GM18511 (cell line): ENCODE data around the gene RNF220.
"Not testable (repeated sequence)": the region's sequence is repeated elsewhere in the genome, so short reads cannot be mapped to it uniquely, and the experiment has no call there.

Experiments
- ATAC-seq: cut with Tn5 transposase; IDR thresholded peaks from one replicate; pipeline ENCODE4 v1.9.1; 2021; ENCODE audit warnings: mild to moderate bottlenecking, moderate library complexity; ENCODE audit not compliant: unreplicated experiment

RNF220 gene

DNA sequence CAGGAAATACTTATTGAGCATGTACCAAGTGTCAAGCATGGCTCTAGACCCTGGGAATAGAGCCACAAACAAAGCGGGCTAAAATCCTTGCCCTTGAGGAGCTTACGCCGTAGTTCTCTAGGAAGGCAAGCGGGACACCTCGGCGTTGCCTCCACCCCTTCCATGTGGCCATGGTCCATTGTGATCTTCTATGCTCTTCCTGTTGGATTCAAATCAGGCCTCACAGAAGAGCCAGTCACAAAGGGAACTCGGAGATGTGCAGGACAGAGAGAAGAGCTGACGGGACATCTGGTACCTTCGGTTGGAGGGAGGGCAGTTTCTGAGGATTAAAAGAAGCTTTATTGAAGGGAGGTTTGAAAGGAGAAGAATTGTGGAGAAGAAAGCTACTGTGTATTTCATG is 139.9 kb downstream of the RNF220 start:
- no peak for ATAC-seq

DNA sequence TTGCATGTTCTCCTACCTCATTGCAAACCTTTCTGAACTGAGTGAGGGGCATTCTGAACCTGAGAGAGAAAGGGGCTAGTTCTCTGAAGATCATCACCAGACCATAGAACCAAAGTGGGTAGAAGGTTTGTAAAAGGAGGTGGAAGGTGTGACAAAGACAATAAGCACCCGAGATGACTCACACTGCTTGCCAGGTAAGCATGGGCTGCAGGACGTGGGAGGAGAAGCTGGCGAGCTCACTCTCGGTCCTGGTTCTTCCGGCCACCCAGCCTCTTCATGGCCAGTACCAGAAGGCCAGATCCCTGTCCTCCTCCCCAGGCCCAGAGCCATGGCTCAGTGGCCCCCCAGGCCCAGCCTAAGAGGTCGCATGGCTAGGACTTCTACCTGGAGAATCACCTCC is 140.9 kb downstream of the RNF220 start:
- ATAC-seq, result no peak

DNA sequence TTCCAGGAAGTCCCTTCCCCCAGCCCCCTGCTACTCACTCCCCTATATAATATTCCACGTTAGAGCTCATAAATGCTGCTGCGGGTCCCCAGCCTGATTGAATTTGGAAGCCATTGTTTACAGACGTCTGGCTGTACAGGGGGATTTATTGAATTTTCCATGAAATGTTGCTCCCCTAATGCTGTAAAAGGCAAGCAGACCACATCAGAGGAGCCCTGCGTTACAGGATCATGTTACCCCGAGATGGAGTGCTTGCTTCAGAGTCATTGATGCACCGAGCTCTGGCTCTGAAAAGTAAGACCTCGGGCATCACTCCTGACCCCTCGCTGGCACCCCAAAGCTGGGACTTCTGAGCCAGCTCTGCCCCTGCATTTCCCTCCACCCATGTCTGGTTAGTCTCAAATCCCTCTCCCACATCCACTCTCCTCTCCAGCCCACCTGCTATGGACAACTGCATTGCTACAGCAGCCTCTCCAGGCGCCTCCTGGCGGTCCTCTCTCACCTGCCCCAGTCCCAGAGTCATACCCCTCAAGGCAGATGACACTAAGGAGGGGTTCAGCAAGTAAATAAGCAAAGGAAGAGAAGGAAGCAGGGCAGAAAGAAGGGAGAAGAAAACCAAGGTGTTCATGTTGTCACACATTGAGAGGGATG is 141.5 kb downstream of the RNF220 start:
- no peak for ATAC-seq

DNA sequence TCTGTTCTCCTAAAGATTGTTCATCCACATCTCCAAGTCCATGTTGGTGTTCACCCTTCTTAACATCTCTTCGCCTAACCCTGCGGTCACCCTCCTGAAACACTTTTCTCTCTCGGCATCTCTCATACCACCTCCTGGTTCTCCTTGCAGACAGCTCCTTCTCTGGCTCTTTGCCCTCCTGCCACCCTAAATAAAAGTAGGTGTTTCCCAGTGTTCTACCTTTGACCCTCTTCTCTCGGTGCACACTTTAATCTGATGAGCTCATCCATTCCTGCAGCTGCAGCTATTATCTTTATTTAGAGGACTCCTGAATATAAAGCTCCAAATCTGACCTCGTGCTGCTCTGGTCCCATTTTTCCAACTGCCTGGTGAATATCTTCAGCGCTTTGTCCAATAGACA is 142.3 kb downstream of the RNF220 start:
- ATAC-seq, result no peak

DNA sequence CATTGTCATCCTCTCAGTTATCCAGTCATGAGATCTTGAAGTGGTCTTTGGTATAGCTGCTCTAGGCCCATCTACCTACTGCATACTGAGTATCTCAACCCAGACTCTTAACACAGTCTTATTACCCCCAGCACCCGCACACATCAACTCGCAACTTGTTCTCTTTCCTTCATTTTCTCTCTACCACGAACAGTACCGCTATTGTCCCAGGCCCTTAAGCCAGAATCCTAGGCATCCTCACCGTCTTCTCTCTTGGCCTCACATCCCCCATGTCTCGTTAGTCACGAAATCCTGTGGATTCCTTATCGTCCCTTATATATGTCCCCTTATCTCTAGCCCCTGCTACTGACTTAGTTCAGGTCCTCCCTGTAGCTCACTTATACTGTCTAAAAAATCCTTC is 142.8 kb downstream of the RNF220 start:
- no peak for ATAC-seq

DNA sequence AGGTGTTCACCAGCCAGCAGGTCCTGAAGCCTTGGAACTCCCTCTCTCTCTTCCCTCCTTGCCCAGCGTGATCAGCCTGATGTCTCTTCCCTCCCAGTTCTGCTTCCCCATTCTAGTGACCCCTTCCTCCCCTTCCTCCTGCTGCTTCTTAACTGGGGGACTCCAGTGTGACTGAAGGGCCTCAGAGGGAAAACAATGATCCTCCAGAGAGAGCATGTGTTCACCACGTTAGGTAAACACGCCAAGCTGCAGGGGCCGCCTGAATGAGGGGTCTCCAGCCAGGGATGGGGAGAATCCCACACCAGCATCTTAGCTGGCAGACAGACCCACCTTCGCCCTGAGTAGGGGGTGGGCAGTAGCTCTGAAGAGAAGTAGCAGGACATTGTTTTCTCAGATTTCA is 144.5 kb downstream of the RNF220 start:
- ATAC-seq, result no peak

DNA sequence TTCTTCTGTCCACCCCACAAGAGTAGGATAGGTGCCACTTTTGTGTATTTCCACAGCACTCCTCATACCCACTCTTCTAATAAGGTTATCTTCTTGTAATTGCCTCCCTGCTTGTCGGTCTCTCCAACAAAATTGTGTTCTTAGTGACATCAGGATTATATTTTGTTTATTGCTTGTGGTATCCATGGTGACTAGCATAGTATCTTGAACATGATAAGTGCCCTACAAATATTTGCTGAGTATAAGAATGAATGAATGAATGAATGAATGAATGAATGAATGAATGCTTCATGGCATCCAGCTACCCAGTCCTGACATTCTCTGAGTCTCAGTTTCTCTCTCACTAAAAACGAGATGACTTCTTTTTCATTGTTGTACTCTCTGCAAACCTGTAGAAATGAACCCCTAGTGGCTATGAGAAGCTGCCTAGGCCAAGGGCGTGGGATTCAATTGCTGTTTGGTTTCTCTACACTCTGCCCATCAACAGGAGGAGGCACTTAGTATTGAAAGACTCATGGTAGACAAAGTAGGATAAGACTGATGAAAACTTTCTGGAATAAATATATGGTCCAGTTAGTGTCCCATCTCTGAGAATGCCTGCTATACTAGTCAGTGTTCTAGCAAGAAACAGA is 148.2 kb downstream of the RNF220 start:
- ATAC-seq, result no peak

DNA sequence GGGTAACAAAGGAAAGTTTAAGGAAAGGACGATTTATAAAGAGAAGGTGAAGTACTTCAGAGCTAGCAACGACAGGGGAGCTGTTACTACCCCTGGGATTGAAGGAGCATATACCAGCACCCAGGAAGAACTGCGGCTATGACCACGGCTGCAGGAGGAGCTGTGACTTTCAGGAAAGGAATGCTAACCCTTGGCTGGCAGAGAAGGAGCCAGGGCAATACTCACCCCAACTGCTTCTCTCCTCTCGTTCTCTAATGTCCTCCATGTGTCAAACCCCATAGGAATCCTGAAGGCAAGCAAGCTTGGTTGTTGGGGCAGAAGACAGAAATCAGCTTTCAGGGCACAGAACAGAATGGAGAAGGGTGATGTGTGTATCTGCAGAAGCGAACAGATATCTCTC is 148.7 kb downstream of the RNF220 start:
- no peak for ATAC-seq

DNA sequence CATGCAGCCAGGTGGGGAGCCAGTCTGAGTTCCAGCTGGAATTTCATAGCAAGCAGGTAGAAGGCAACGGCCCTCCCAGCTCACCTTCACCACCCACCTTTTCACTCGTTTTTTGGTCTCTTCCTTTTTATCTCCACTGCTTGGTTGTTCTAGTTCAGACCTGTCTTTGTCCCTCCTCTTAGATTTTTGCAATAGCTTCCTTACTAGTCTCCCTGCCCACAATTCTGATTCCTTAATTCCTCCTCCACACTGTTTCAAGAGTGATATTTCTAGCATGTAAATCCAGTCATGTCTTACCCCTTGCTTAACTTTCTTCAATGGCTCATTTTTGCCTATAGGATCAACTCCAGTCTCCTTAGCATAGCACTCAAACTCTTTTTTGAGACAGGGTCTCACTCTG is 149.7 kb downstream of the RNF220 start:
- no peak for ATAC-seq

DNA sequence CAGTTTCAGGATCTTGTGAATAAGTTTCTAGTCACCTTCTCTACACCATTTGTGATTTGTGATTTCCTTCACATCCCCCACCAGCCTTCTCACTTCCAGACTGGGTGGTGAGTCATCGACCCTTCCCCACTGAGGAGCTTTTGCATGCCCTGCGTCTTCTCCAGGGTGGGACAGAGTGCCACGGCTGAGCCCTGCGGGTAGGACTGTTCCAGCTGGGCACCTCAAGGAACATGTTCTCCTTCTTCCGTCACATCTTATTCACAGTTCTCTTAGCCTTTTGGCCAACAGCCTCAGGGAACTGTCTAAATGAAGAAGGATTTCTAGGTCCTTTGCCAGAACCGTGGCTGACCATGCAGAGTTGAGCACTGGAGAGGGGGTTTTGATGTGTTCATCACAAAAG is 152.7 kb downstream of the RNF220 start:
- no peak for ATAC-seq

DNA sequence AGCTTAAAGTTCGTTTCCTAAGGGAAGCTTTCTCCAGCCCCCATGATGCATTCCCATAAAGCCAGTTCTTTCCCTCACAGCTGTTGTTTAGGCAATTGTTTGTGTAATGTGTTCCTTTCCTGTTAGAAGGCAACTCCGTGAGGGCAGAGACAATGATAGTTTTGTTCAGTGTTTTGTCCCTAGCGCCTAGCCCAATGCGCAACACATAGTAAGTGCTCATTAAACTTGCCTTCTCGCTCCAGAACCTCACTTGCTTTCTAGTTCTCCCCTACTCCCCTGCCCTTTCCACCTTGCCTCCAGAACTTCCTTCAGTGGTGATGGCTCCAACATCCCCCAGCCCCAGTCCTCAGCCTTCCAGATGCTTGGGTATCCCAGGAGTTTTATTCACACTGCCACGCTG is 153.8 kb downstream of the RNF220 start:
- no peak for ATAC-seq

DNA sequence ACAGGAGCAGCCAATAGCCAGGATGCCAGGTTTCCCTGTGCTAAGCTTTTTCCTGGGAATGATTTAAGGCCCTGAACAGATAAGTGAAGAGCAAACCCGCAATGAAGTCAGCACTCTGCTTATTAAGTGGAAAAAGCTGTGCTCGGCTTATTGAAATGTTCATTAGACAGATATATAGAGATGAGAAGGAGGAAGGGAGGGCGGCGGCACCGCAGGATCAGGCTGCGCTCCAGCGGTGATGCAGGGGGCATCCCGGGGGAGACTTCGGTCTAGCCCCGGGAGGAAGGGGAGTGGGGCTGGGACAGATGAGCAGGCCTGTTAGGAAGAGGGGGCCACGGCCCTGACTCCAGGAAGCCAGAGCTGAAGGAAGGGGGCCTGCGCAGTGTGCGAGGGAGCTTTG is 154.3 kb downstream of the RNF220 start:
- ATAC-seq, result no peak

DNA sequence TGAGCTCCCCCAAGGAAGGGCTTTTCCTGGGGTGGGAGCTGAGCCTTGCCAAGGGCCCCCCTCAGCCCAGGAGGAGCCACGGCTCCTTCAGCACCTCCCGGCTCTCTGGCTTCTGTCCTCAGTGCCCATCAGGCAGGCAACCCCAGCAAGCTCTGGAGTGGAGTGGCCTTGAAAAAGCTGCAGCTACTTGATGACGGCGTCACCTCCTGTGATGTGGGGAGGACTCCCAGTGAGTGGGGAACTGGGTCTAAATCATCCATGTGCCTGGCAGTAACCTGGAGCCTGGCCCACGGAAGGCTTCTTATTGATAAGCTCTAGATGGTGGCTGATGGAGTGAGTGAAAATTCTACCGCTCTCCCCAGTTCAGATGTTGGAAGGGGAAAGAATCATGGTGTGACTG is 154.9 kb downstream of the RNF220 start:
- ATAC-seq, result no peak

DNA sequence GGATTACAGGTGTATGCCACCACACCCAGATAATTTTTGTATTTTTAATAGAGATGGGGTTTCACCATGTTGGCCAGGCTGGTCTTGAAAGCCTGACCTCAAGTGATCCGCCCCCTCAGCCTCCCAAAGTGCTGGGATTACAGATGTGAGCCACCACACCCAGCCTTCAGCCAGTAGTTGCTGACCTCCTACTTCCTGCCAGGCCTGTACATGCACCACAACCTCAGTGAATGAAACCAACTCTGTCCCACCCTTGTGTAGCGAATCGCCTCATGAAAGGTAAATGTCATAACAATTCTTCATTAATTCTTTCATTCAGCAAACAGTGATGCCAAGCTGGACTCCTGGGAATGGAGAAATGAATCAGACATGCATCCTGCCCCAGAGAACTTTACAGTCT is 155.6 kb downstream of the RNF220 start:
- not testable (repeated sequence) for ATAC-seq

DNA sequence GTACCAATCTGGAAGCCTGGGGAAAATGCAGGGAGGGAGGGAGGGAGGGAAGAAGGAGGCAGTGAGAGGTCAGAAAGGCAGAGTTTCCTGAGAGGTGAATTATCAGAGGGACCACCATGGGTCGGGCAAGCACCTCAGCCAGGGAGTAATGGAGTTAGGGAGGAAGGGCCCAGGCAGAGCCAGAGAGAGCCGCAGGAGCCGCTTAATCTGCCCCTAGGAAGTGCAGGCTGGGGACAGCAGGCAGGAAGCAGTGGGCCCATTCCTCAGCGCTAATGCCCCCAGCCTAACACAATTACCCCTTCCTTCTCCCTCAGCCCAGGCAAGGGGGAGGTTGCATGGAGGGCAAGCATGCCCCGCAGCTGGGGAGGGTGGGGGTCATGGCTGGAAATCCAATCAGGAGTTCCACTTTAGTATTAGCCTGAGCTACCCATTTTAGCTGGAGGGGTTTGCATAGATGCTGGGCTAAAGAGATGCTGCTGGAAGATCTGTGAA is 160.2 kb downstream of the RNF220 start:
- ATAC-seq, result no peak

DNA sequence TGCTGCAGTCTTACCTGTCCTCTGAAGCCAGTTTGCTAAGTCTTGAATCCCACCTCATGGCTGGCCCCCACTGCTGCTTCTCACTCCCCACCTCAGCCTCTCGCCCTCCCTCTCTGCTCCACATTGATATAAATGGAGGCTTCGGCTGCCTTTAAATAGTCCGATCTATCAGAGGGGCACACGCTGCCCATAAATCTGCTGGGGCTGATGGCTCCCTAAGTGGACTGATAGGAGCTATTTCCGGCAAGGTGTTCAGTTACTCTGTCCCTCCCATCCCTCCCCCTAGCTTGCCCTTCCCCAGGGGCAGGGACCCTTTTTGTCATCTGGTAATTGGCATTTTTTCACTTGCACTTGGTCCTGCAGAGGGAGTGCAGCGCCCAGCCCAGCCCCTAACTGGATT is 160.8 kb downstream of the RNF220 start:
- ATAC-seq, result no peak

DNA sequence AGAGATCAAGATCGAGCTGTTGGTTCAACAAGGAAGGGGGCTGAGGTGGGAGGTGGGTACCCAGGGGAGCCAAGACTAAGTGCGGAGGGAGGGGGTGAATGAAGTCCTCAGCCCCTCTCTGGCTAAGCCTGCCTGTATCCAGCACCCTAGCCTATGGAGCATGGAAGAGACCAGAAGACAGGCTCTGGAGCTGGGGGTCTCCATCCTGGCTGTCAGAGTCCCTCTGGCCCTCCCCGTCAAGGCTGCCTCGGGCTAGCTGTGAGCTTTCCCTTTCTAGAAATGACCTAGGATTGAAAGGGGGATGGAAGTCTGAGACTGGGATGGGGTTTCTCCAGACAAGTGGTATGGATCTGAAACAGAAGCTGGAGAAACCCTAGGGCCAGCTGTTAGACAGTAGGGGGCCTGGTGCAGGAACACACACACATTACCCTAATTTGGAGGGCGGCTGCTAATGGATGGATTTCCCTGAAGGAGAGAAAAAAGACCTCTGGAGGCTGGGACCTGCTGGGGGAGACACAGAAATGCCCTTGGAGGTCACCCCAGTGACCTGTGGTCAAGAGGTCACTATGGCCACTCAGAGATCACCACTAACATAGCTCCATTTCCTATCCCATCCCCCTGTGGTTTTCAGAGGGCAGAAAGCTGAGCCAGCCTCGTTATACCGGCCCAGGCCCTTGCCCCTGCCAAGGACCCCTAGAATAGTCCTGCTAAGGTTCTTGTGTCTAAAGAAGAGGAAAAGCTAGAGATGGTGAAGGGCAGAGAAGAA is 161.4 kb downstream of the RNF220 start:
- ATAC-seq, result no peak

DNA sequence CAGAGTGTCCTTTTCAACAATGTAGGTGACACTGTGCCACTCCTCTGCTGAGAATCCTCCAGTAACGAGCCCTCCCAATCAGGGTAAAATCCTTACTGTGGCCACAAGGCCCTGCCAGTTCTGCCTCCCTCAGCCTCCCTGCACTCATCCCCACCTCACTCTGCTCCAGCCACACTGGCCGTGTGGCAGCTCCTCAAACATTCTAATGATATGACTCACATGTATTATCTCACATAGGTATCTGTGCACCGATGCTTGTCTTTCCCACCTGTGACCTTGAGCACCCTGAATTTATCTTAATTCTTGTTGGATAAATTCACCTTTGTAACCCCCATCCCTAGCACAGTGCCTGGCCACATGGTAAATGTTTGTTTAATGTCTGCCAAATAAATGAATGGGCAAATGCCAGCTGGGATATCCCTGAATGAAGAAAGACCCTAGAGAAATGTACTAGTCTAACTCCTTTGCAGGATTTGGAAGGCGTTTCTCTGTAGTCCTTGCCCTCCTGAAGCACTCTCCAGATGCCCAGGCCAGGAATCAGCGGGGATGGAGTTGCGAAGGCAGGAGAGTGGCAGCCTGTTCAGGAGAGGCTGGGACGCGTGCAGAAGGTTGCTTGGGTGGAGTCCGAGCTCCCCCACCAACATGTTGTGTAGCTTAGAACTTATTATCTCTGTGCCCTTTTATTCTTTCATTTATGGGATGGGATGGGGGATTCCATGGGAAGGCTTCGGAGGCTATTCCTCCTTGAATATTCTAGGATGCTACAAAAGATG is 163.3 kb downstream of the RNF220 start:
- ATAC-seq, result no peak

DNA sequence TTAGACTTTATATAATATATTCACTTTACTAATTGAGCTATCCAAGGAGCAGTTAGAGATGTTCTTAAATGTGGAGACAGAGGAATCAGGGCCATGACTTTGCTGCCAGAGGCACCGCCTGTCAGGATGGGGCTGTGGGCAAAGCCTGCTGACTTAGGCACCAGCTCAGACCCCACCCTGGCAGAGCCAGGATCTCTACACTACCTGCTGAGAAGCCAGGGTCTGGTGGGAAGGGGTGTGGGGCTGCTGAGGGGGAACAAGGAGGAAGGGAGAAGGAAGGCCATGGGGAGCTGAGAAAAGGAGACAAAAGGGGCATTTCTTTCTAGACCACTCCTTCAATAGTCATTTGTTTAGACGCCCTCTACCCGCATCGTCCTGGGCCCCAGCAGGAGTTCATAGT is 164.4 kb downstream of the RNF220 start:
- no peak for ATAC-seq

DNA sequence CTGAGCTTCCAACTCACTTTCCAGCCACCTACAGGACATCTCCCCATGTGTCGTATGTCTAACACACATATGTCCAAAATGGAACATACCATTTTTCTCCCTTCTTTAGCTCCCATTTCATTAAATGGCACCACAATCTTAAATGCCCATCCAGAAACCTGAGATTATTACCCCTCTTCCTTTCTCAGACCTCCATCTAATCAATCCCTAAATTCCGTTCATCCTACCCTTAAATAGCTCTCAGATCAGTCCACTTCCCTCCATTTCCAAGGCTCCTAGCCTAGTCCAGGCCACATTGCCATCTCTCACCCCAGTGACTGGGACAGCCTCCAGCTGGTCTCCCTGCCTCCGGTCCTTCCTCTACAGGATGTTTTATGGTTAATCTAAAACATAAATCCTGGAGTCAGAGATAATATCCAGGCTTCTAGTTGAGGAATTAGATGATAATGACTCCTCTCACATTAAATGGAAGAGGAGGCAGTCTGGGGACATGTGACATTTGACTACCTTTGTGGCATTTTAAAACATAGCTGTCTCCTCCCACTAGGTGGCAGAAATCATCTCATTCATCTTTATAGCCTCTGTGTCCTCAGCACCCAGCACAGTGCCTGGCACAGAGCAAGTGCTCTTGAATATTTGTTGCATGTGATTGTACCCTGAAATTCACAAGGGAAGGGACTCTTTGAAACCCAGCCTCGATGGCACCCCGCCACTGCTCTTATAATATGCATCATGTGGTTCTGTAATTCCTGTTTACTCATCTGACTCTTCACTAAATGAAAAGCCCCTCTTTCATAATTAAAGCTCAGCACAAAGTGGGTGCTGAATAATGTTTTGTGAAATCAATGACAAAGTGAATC is 166.9 kb downstream of the RNF220 start:
- no peak for ATAC-seq

DNA sequence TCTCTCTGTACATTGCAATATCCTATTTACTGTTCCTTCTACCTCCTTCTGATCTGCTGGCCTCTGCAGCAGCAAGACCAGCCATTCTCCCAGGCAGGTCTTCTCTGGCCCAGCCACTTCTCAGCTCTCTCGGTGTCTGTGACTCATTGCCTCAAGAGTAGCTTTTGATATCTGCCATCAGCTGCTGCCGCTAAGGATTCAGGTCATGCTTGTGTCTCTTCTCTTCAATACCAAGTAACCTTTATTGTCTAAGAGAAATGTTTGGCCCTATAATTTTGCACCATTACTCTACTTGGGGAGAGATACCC is 167.5 kb downstream of the RNF220 start:
- no peak for ATAC-seq
